Skin of body (tissue), 2 donors: ENCODE data around the gene CNNM3. TPM values are rescaled to one million over a fixed set of nuclear protein-coding genes. Genes with fewer than 3 reads are reported as not detected.

Source experiments
- DNase-seq: peaks from one replicate; lab custom pipeline; 2025; lab: John Stamatoyannopoulos, UW
- total RNA-seq: library from RNA; depleted of rRNA; stranded (reverse); fragments of >200 nt; gene quantifications from one replicate; pipeline ENCODE4 v1.2.3, GENCODE V29; 2014

CNNM3 gene
- total RNA-seq, 1 donor from 2014 or later: 6.3 TPM

DNA sequence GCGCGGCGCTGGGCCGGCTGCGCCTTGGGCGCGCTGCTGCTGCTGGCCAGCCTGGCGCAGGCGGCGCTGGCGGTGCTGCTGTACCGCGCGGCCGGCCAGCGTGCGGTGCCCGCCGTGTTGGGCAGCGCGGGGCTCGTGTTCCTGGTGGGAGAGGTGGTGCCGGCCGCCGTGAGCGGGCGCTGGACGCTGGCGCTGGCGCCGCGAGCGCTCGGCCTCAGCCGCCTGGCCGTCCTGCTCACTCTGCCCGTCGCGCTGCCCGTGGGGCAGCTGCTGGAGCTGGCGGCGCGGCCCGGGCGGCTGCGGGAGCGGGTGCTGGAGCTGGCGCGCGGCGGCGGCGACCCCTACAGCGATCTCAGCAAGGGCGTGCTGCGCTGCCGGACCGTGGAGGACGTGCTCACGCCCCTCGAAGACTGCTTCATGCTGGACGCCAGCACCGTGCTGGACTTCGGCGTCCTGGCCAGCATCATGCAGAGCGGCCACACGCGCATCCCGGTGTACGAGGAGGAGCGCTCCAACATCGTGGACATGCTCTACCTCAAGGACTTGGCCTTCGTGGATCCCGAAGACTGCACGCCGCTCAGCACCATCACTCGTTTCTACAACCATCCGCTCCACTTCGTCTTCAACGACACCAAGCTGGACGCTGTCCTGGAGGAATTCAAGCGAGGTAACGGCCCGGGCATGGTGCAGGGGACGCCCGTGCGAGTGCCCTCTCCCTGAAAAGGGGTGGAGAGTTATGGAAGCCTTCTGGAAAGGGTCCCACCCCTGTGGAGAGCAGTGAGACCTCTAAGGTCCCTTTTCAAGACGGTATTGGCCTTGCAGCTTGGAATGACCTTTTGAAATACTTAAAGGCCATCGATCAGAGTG is 1.0 kb downstream of the CNNM3 start:
- DNase-seq: no peak

GRCh38 chr2:96817882-96818281 is 1.8 kb downstream of the CNNM3 start:
- no peak for DNase-seq

- no peak for DNase-seq
Measured at GRCh38 chr2:96819128-96819875, 3.2 kb downstream of the CNNM3 start.

- no peak for DNase-seq
Measured at GRCh38 chr2:96819876-96820511, 3.9 kb downstream of the CNNM3 start.

DNA sequence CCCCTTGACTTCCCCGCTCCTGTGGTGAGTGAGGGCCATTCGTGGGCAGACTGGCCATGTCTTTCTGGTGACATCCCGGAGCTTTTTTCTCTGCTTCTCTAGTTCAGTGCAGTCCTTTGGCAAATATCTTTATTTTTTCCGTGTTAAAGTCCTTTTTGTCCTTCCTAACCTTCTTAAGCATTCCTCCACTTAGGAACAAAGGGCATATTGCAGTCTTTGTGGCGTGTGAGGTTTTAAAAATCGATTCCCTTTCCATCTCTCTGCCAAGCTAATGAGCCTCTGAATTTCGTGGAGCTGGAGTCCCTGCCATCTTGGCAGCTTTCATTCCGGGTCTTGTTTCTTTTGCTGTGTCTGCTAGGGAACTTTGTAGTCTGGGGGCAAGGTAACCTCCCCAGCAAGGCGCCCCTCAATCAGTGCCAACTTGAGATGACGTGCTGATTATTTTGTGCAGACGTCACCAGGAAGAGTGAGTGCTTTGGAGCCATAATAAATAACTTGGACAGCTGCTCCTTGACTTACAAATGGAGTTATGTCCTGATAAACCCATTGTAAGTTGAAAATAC is 5.1 kb downstream of the CNNM3 start:
- DNase-seq: no peak

DNA sequence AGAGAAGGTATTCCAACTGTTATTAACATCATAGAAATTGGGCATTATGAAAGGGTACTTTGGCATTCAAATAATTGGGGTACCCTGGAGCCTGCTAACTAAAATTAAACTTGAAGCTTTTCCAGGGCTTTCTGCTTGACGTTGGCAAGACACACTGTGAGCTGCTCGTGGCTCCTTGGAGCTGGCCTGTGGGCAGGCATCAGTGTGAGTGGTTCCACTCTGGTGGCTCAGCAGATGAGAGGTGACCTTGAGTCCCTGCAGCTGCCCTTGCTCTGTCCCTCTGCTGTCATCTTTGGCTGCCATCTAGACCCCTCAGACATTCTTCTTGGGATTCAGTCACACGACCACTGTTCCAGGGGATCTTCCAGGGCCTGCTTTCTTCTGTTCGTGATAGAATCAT is 6.7 kb downstream of the CNNM3 start:
- DNase-seq: no peak

GRCh38 chr2:96823198-96823597 is 7.1 kb downstream of the CNNM3 start:
- DNase-seq: no peak

- no peak for DNase-seq
Measured at GRCh38 chr2:96824079-96824870, 8.2 kb downstream of the CNNM3 start.

GRCh38 chr2:96825057-96825456 is 9.0 kb downstream of the CNNM3 start:
- DNase-seq: no peak

GRCh38 chr2:96826546-96827278 is 10.6 kb downstream of the CNNM3 start:
- no peak for DNase-seq

DNA sequence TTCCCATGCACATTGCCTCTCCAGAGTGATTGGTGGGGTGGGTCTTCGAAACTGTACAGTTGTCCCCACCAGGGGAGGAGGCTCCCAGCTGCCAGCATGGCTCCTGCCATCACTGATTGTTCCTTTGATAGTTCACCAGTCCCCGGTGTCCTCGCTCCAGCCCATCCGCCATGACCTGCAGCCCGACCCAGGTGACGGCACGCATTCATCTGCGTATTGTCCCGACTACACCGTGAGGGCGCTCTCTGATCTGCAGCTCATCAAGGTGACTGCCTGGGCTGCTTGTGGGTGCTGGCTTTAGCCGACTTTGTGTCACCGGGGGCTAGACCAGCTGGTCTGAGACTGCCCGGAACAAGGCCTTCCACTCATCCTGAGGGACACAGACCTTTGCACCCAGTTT is 12.4 kb downstream of the CNNM3 start:
- DNase-seq: no peak

DNA sequence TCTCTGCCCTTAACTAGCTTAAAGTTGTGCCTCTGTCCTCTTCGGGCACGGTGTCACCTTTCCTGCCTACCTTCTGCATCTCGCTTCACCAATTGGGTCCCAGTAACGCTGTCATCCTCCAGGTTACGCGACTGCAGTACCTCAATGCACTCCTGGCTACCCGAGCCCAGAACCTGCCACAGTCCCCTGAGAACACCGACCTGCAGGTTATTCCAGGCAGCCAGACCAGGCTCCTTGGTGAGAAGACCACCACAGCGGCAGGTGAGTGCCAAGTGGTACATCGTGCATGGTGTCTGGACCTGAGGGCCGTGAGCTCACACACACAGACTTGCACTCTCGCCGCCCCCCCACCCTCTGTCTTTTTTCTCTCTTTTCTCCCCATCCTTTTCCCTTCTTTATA is 12.8 kb downstream of the CNNM3 start:
- DNase-seq: no peak

DNA sequence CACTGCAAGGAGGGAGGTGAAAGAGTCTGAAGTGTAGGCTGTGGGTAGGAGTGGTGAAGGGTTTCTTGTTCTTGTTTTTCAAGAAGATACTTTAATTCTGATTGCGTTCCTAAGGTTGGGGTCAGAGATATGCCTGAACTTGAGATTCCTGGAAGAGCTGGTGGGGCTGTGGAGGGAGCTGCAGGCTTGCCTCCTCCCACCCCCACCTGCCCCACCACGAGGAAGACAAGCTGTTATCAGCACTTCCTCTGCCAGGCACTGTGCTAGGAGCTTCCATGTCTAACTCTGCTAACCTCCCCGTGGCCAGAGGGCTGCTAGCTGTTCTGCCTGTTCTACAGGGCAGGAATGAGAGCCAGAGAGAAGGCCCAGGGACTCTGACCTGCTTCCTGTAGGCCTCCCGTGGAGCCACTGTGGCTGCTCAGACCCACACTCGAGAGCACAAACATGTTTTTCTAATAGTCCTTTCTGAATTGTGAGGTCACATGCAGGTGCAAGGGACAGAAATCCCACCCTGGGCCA is 14.0 kb downstream of the CNNM3 start:
- DNase-seq: no peak

DNA sequence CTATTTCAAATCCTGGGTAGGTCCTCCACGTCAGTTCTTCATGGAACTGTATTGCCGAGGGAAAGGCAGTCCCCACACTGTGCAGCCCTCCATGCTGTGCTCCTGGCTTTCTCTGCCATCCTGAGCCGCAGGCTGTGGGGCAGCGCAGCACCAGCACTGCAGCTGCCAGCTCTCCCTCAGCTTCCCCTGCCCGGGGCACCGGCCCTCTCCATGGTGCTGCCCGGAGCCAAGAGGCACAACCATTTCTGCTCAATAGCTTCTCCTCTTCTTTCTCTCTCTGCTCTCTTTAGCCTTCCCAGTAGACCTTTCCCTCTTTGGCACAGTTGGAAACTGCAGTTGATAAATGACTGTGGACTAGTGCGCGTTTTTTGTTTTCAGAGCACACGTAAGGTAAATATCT is 15.6 kb downstream of the CNNM3 start:
- no peak for DNase-seq

DNA sequence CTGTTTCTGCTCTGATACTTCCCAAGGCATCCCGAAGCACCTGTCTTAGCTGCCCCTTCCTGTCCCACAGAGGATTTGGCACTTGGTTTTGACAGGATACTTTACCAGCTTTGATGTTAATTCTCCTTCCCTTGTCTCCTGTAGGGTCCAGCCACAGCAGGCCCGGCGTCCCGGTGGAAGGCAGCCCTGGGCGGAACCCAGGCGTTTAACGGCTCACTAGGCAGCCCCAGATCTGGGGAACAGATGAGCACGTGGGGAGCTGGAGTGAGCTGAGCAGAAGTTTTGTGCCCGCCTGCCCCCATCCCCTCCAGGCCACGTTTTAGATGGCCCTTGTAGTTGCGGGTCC is 16.3 kb downstream of the CNNM3 start:
- no peak for DNase-seq

DNA sequence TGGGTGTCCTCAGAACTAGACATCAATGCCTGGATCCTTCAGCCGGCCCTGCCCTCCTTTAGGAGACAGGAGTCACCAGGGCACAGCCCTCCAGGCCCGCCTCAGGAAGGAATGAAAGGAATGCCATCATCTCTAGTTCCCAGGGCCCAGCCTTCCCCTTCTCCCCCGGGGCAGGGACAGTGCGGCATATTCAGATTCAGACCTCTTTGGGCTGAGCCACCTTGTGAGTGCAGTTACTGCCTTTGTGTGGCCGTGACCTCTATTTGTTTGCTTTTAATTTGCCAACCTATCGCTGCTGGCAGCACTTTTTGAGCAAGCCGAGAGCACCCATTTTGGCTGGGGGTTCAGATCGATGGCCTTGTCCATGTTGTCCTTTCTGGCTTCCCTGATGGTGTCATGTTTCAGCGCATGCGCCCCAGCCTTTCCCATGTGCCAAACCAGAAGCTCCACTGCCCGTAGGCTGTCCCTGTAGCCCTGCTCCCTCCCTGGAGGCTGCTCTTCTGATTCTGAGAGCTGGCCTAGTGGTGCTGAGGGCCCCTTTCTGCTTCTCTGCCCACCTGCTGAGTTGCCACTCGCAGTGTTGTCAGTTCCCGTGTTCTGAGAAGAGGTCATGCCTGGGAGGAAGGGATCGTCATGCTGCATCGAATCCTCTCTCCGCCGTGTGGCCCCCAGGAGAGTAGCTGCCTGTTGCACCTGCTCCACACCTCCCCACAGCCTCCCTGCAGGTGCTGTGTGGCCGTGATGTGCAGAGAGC is 16.9 kb downstream of the CNNM3 start:
- no peak for DNase-seq

DNA sequence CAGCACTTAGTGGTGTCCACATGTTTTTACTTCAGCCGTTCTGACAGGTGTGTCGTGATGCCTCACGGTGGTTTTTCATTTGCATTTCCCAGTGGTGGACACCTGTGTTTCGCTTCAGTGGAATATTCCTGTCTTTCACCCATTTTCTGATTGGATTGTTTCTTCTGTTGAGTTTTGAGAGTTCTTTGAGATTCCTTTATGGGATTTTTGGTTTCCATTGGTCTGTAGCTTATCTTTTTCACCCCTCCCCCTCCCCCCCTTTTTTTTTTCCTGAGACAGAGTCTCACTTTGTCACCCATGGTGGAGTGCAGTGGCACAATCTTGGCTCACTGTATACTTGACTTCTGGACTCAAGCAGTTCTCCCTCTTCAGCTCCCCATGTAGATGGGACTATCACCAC is 19.8 kb downstream of the CNNM3 start:
- no peak for DNase-seq

DNA sequence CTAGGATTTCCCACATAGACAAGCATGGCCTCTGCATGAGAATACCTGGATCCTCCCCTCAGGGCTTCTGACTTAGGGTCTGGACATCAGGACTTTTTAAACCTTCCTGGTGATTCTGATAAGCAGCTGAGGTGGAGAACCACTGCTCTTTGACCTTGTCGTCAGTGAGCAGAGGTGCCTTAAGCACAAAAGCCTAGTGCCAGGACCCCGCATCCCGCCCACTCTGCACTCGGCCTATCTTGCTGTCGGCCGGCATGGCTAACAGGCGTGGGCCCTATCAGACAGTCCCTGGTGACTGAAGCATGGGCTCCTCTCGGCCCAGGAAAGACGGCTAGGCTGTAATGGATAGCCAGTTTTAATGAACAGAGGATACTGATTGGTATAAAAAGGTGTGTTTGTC is 21.5 kb downstream of the CNNM3 start:
- DNase-seq: no peak
